Stimulated activated CD8-positive, alpha-beta memory T cell treated with anti-CD3 and anti-CD28 coated beads, Interleukin-2, amount 100 ng/mL, for 48 hours (primary cell): ENCODE data around the gene CACNG1.

ENCODE experiments used
- DNase-seq, 2 donors: peaks; one replicate each; pipeline ENCODE4 v3.0.0-alpha.2; 2020; ENCODE audit warnings: low read depth in 2 of 2

The CACNG1 gene

DNA sequence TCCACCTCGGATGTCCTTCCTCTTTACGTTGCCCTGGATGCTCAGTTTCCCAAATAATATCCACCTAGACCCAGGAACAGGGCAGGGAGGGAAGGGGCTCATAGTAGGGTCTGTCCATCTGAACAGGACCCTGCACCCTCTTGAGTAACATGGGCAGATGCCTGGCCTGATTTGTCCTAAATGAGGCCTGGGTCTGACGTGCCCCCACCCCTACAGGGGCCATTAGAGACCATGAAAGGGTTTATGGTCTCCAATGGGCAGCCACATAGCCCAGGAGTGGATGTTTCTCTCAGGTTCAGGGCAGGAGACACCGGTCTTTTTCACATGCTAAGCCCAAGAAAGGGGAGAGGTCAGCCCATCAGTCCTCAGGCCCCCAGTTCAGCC, 6.8 kb downstream of the CACNG1 start:
- no peak for DNase-seq

DNA sequence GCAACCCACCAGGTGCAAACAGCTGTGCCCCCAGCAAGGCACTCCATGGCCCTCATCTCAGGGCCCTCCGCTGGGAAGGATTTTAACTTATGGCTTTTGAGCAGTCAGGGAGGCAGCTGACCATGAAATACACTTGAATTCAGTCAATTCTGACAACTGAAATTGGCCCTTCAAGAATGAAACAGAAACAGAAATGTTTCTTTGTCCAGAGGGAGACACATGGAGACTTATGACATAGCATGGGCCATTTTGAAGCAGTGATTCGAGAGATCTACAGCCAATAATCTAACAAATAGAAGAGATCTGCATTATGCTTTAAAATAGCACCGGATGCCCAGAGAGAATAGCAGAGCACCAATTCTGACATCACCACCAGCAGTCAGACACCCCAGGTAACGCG, 7.5 kb downstream of the CACNG1 start:
- no peak for DNase-seq

DNA sequence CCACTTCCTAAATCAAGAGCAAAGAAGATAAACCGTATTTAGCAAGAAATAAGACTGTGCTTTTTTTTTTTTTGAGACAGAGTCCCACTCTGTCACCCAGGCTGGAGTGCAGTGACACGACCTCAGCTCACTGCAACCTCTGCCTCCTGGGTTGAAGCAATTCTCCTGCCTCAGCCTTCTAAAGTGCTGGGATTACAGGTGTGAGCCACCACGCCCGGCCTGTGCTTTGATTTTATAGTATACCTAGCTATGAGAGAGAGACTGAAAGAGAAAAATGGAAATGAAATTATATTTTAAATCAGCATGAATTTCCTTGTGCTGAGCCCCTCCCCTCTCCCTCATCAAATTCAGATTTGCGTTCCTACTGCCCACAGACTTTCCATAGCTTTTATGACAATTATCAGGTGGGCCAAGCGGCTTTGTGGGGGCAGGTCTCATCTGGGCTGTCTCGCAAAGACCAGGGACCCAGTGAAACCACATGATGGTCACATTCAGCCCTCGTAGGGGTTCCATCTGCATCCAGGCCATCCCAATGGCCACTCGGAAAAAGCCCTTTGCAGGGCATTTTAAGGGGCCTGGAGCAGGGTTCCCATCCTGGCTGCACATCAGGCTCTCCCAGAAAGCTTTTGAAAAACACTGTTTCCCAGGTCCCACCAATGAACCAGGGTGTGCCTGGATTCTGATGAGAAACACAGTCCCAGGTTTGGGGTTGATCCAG, 8.5 kb downstream of the CACNG1 start:
- DNase-seq: no peak

DNA sequence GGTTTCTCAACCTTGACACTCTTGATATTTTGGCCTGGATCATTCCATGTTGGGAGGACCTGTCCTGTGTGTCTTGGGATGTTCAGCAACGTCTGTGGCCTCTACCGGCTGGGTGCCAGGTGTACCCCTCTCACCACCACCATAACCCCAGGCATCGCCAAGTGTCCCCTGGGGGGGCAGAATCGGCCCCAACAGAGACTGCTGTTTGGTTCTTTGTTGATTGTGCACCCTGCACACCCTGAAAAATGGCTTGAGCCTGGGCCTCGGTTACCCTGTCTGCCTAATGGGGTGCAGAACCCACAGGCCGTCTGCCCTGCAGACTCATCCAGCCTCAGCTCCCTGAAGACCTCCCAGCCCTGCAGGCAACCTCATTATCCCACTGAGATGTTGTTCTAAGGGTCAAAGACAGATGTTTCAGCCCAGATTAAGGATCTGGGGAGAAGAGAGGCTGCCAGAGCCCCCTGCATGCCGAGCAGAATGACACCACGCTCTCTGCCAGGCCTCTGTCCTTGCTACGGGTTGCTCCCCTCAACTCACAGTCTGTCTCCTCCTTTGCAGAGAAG, 9.2 kb downstream of the CACNG1 start:
- no peak for DNase-seq

DNA sequence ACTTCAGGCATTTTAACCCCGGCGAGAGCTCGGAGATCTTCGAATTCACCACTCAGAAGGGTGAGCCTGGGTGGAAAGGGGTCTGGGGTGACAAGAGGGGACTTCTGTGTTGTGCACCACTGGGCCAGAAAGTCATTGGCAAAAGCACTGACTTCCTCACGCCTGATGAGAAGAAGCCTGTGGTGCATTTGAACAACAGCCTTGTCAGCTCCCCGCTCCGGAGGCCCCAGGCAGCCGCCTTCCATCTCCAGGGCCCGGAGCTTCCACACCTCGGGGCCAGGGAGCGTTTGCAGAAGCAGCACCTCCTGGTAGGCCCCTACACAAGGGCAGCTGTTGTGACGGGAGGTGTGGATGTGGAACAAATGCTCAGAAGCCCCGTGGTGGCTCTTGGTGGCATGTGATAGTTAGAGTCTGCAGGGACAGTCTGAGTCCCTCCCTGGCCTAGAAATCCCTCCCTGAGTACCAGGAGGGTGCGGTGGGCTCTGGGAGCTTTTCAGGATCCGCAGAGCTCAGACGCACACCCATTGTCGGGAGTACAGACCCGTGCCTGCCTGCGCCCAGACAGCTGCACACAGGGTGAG, 9.7 kb downstream of the CACNG1 start:
- no peak for DNase-seq

DNA sequence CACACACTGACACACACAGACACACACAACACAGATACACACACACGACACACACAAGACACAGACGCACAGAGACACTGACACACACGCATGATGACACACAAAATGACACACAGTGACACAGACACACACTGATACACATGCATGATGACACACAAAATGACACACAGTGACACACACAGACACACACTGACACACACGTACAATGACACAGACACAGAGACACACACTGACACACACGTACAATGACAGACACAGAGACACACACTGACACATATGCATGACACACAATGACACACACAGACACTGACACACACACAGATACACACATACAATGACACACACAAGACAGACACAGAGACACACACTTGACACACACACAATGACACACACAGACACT, 10.3 kb downstream of the CACNG1 start:
- DNase-seq: no peak

DNA sequence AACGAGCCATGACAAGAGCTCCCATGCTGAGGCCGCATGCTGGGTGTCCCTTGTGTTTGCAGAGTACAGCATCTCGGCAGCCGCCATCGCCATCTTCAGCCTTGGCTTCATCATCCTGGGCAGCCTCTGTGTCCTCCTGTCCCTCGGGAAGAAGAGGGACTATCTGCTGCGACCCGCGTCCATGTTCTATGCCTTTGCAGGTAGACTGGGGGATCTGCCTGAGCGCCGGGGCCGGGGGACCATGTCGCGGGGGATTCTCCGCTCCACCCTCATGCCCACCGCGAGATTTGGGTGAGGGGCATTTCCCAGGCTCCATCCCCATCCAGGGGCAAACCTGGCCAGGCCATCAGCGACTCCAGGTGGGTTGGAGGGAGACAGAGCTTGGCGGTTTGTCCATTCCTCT, 10.7 kb downstream of the CACNG1 start:
- DNase-seq: no peak

DNA sequence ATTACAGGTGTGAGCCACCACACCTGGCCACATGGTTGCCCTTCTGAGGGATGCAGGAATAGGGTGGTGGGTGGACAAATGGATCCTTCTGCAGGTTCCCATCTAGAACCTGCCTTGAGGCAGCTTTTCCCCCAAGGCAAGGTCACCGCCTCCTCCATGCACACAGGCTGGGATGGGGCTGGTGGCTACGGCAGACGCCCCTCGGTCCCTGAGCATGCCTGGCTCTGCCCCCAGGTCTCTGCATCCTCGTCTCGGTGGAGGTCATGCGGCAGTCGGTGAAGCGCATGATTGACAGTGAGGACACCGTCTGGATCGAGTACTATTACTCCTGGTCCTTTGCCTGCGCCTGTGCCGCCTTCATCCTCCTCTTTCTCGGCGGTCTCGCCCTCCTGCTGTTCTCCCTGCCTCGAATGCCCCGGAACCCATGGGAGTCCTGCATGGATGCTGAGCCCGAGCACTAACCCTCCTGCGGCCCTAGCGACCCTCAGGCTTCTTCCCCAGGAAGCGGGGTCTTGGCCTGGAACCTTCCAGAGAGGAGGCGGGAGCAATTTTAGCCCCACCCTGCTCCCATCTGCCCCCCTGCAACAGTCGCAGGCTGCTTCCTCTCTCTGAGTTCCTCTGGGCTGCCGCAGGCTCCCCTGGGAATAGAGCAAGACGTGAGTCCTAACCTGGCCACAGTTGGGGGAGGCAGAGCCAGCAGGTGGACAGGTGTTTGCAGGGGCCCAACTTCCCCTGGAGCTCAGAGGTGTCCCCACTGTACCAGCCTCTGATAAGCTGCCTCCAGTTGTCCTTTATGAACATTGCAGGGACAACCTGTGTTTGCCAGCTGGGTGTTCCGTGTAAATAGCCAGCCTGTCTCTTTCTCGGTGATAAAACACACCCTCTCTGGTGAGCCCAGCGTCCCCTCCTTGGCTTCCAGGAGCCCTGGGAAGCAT, 11.7 kb downstream of the CACNG1 start:
- no peak for DNase-seq

DNA sequence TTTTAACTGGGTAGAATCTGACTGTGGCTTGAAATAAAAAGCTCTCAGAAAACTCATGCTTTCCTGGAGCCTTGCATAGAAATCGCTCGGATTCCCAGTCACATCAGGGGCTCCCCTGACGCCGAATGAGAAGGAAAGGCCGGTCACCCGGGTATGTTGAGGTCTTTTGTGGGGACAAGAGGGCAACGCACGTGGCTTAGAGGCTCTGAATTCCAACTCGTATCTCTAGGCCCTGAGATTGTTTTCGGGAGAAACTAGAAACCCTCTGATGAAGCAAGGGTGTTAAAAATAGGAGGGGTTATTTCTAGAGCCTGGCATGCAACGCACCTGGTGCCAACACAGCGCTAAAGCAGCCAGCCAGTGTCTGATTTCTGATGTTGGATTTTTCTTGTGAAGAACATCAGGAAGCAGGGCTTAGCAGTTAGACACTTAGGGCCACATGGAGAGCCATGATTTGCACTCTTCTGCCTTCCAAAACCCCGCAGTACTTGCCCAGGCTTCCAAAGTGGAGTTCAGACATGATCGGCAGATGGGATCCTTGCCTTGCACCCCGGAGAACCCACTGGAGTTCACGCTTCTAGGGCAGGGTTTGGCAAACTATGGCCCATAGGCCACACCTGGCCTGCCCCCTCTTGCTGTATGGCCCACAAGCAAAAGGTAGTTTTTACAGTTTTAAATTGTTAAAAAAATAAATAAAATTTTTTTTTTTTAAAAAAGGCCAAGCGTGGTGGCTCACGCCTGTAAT, 12.6 kb downstream of the CACNG1 start:
- DNase-seq: no peak

DNA sequence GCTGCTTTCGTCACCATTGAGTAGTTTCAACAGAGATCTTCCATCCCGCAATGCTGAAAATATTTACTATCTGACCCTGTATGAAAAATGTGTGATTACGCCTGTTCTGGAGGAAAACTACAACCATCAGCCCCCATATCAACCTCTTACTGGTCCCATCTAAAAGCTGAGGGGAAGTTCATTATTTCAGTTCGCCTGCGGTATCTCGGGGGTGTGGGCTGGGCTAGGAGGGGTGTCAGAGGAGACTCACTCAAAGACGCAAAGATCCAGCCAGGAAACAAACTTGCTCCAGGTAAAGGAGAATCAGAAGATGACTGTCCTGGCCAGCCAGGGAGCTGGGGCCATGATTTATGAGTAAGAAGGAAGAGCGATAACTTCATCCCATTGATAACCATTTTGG, 13.7 kb downstream of the CACNG1 start:
- no peak for DNase-seq

DNA sequence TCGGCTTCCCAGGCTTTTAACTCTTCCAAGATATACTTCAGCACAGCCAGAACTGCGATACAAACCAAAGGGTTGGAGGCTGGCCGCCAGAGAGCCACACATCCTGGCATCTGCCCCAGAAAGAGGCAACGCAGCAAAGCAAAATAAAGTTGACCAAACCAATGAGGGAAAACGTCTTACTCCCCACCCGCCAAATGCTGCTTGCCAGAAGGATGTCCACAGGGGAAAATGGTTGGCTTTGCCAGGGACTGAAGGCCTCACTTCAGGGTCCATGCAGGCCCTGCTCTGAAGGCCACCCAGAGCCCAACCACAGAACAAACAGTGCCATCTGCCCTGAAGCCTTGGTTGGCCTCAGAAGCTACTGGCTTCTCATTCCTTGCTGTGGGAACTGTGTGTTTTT, 15.0 kb downstream of the CACNG1 start:
- no peak for DNase-seq

DNA sequence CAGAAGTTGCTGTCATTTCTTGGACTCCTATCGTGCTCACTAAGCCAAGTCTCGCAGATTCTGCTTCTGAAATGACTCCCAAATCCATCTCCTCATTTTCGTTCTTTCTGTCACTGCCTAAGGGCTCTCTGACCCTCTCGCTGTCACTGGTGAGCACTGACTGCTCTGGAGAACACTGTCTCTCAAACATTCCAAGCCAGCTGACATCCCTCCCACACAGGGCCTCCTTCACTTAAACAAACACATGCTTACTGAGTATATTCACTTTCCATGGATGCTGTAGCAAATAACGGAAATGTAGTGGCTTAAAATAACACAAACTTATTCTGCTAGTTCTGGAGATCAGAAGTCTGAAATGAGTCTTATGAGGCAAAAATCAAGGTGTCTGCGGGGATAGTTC, 18.8 kb downstream of the CACNG1 start:
- DNase-seq: no peak

DNA sequence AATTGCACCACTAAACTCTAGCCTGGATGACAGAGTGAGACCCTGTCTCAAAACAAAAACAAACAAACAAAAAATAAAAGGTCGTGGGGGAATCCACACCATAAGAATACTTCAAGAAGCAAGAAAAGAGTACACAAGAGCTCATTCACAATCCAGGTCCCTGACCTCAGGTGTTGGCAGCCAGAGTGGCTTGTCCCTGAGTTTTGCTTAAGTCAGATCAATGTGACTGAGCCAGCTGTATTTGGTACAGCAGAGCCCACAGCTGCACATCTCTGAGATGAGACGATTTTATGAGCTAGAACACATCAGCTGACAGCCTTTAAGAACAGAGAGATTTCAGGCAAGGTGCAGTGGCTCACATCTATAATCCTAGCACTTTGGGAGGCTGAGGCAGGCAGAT, 22.4 kb downstream of the CACNG1 start:
- no peak for DNase-seq

DNA sequence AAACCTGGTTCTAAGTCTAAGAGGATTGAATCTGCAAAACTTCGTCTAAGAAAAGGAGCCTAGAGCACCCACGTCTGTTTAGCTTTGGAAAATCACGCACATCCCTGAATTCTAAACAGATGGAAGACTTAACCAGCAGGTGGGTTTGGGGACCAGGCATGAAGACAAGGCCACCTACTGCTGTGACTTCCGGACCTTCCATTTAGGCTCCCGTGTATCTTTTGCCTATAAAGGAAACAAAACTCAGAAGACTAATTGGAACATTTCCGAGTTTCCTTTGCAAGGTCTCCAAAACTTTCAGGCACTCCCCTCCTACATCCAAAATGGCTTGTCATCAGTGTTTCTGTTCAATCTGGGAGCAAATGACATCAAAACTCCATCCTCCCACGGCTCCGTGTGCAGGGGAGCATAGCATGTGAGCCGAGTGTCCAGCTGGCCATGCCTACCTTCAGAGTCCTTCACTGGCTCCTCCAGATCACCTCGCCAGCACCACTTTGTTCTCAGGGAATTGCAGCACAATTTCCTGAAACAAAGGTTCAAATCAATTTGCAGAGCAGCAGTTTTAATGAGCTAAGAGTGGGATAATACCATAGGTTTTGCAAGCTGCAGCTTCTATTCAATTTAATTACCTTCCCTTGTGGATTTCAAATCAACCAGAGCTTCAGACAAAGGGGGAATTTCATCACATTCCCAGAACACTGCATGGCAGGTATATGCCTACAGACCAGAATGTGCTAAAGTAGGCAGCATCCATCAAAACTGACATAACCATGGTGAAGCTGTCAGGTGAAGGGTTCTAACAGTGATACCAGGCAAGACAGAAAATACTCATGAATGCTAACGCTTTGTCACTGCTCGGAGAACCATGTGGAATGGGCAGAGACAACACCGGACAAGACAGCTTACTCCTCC, 23.5 kb downstream of the CACNG1 start:
- DNase-seq: no peak

DNA sequence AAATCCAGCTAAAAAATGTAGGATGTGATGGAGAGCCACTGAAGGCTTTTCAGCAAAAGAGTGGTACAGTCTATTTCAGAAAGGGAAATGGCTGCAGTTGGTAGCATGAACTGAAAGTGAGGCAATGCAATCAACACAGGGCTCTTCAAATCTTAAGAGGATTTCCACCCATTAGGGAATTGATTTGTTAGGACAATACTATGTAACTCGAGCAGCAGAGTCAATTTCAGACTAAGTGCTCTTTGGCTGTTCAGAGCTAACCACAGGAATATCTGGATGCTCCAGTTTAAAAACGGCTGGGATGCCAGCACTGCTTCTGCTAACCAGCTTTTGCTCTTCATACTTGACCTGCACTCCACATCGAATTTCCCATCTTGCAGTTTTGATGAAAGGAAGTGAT, 24.6 kb downstream of the CACNG1 start:
- DNase-seq: no peak

DNA sequence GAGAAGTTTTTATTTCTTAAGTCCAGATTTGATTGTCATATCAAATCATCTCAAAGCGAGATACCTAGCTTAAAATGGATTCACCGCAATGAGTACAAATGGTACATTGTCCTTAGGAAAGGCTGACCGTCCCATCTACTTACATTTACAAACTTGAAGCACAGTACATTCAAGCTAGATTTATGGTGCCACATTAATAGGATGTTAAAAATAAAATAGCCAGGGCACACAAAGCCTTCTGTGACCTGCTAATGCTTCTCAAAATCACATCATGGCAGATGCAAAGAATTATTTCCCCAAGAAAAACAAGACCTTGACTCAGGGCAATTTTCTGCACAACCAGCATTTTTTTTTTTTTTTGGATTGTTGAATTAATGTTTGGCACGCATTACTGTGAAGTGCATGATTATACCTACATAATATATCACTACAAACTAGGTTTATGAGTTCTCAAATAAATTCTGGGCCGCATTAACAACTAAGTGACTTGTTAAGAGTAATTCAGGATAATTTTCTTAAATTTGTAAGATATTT, 25.3 kb downstream of the CACNG1 start:
- no peak for DNase-seq

DNA sequence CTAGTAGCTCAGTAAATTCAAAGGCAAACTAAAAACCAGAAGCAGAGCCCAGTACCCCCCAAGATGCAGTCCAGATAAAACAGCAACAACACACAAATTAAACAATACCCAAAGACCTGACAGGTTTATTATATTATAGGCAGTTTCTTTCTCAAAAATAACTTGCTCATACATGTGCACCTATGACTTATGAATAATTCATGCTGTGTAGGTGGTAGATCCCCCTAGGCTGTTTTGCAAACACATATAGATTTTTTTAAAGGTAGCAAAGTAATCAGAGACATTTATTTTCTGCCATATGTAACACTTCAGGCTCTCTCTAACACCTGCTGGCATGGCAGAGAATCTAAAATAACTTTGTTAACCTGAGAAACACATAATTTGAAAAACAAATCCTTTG, 27.2 kb downstream of the CACNG1 start:
- no peak for DNase-seq

DNA sequence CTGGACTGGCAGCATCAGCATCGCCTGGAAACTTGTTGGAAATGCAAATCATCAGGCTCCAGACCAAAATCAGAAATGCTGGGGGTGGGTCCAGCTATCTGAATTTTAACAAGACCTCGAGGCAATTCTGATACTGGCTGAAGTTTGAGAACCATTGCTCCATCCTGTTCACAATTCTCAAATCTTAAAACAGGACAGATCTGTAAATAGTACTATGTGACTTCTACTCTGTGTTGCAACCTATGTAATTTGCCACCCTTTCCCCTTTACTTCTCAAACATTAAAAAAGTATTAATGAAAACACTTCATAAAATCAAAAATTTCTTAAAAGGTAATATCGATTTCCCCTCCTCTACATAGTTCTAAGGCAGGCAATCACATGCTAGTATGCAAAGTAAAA, 28.5 kb downstream of the CACNG1 start:
- DNase-seq: no peak

DNA sequence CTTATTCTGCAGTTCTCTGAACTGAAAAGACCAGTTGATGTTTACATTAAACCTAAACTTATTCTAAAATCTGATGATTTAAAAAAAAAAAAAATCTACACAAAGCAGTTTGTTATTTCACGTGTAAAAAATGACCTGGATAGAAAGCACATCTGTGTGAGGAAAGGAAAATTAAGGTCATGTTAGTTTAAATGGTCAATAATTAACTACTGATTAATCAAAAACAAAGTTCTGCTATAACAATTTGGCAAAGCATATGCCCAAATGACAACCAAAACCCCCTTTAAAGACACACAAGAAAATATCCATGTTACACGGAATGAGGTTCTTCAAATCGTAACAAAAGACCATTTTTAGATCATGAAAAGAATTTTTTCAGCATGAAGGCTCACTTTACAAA, 30.4 kb downstream of the CACNG1 start:
- no peak for DNase-seq

DNA sequence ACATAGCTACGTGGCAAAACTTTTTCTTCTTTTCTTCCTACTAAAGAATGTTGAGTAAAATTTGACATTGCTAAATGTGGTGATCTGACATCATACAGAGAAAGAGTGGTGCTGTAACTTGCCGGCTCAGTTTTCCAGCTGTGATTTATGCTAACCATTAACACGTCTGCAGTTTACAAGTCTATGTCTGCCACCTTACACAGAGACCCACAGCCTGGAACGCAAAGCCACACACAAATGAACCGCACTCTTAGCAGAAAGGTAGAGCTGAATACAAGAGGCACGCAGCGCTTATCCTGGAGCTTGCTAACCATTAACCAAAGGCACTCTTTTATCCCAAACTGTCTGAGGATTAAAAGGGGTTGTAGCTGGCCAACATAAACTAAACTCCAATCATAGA, 31.9 kb downstream of the CACNG1 start:
- no peak for DNase-seq

DNA sequence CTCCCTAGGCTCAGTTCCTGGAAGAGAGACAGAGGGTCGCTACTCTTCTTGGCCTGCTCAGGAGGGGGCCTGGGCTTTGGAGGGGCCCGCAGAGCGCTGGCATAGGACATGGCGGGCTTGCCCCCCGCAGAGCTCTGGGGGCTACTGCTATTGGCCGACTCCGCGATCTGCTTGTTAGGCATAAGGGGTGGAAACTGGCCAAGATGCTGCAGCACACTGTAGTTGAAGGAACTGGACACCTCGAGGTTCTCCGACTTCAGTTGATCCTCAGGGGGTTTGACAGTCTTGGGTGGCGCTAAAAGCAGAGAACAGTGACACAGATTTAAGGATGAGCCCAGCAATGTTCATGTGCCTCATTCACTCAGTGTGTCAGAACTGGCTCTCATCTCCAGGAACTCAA, 33.9 kb downstream of the CACNG1 start:
- DNase-seq: no peak
